ENCODE data around the gene DLGAP1.

Gene DLGAP1

GRCh38 chr18:3910512-3910911, 544.6 kb downstream of the DLGAP1 start:
- Mint-ChIP-seq H3K36me3 (ENCODE audit: low read depth) (no peaks in the 10 kb centered on the region), H3K27me3 (peaks cover 2% of the 10 kb centered on the region), H3K4me1 (ENCODE audit: low read depth) (peaks cover 5% of the 10 kb centered on the region), H3K9me3 (no peaks in the 10 kb centered on the region), H3K4me3 (no peak overlapping the region), H3K27ac (no peak overlapping the region)
- intact Hi-C loops (cut with micrococcal nuclease), result no loop called here

DNA sequence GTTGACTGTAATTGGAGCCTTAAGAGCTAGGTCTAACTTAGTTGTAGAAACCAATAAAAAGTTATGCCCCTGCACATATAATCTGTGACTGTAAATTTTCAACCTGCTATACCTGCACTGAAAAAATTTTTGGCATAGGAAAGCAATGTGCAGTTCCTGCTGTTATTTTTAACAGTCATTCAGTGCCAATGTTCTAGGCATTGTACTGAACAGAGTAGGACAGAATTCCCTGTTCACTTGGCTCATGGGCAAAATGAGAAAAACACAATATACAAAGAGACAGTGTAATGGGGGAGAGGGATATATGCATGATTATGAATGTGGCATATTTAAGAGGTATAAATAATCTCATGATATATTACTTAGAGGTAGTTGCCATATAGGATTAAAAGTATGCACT, 547.2 kb downstream of the DLGAP1 start:
- Mint-ChIP-seq H3K36me3 (ENCODE audit: low read depth) (no peaks in the 10 kb centered on the region), H3K4me3 (no peak overlapping the region), H3K27me3 (peaks cover 3% of the 10 kb centered on the region), H3K4me1 (ENCODE audit: low read depth) (peaks cover 5% of the 10 kb centered on the region), H3K9me3 (no peaks in the 10 kb centered on the region), H3K27ac (no peak overlapping the region)
- intact Hi-C loops (cut with micrococcal nuclease), result no loop called here

DNA sequence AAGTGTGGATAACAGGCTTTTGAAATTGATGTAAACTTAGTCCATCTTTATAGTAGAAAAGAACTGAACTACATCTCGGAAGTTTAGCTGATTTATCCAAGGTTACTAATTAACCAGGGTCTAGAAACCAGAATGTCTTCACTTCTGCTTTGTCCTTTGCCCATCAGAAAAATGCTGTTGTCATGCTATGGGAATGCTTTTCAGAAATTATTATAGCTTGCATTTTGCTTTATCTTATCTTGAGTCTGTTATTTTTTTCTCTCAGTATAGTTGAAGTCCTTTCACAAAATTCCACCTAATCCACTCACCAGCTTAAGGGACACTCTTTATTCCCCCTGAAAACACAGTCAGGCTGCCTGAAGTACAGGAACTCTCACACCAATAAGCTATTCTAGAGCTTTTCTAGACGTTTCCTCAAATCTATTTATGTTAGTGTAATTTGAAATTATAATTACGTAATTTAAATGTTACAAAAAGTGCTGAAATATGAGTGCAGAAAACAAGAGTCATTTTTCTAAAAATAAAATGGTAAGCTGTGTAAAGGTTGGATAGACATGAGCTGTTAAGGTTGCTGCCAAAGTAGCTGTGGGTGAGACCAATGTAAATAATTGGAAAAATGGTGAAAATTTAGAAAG, 548.9 kb downstream of the DLGAP1 start:
- H3K4me1 Mint-ChIP-seq (ENCODE audit: low read depth), result peaks cover under 1% of the 10 kb centered on the region
- H3K27me3 Mint-ChIP-seq, result peaks cover 5% of the 10 kb centered on the region
- H3K9me3 Mint-ChIP-seq, result no peaks in the 10 kb centered on the region
- intact Hi-C loops (cut with micrococcal nuclease), result no loop called here
- no peak overlapping the region for H3K27ac Mint-ChIP-seq
- H3K4me3 Mint-ChIP-seq, result no peak overlapping the region
- no peaks in the 10 kb centered on the region for H3K36me3 Mint-ChIP-seq (ENCODE audit: low read depth)

DNA sequence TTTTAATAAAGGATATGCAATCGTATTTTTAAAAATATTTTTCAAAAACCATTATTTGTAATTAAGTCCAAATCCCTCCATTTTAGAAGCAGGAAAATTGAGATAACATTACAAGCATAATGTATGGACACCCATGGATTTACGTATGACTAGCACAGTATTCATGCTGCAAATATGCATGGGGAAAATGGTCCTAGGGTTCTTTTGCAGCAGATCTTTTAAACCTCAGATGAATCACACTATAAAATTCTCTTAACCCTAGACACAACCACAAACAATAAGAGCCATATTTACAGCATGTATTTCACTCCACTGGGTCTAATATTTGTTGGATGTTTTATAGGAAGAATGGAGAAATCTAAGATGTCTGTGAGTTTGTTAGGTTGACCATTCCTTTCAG, 551.8 kb downstream of the DLGAP1 start:
- no peaks in the 10 kb centered on the region for H3K36me3 Mint-ChIP-seq (ENCODE audit: low read depth)
- H3K27ac Mint-ChIP-seq, result no peak overlapping the region
- H3K4me1 Mint-ChIP-seq (ENCODE audit: low read depth), result no peaks in the 10 kb centered on the region
- no peak overlapping the region for H3K4me3 Mint-ChIP-seq
- intact Hi-C loops (cut with micrococcal nuclease), result no loop called here
- peaks cover 18% of the 10 kb centered on the region for H3K27me3 Mint-ChIP-seq
- H3K9me3 Mint-ChIP-seq, result no peaks in the 10 kb centered on the region

DNA sequence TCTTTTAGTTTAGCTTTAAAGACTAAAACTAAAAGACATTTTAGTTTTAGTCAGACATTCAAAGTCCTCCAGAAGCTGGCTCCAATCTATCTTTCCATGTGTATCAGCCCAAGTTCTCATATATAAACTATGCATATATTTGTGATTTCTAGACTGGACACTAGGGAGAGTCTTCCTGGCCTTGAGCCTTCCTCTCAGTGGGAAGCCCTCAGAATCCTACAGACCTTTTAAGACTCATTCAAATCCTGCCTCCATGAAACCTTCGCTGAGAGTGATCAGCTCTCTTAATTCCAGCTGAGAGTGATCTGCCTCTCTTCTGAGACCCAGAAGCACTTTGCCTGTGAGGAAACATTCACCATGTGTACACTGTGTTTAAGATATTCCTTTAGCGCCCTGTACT, 552.4 kb downstream of the DLGAP1 start:
- Mint-ChIP-seq H3K4me3 (no peak overlapping the region), H3K27ac (no peak overlapping the region), H3K27me3 (peaks cover 18% of the 10 kb centered on the region), H3K36me3 (ENCODE audit: low read depth) (no peaks in the 10 kb centered on the region), H3K9me3 (no peaks in the 10 kb centered on the region), H3K4me1 (ENCODE audit: low read depth) (no peaks in the 10 kb centered on the region)
- intact Hi-C loops (cut with micrococcal nuclease), result no loop called here

- intact Hi-C loops (cut with micrococcal nuclease), result no loop called here
- Mint-ChIP-seq H3K9me3 (no peaks in the 10 kb centered on the region), H3K27me3 (peaks cover 16% of the 10 kb centered on the region), H3K4me3 (no peak overlapping the region), H3K4me1 (ENCODE audit: low read depth) (no peaks in the 10 kb centered on the region), H3K27ac (no peak overlapping the region), H3K36me3 (ENCODE audit: low read depth) (no peaks in the 10 kb centered on the region)
Measured at GRCh38 chr18:3901811-3902210, 553.3 kb downstream of the DLGAP1 start.

- H3K4me1 Mint-ChIP-seq (ENCODE audit: low read depth), result no peaks in the 10 kb centered on the region
- no peak overlapping the region for H3K4me3 Mint-ChIP-seq
- intact Hi-C loops (cut with micrococcal nuclease), result no loop called here
- H3K9me3 Mint-ChIP-seq, result no peaks in the 10 kb centered on the region
- no peaks in the 10 kb centered on the region for H3K36me3 Mint-ChIP-seq (ENCODE audit: low read depth)
- peaks cover 16% of the 10 kb centered on the region for H3K27me3 Mint-ChIP-seq
- H3K27ac Mint-ChIP-seq, result no peak overlapping the region
Measured at GRCh38 chr18:3901042-3901441, 554.1 kb downstream of the DLGAP1 start.

- intact Hi-C loops (cut with micrococcal nuclease), result no loop called here
- no peak overlapping the region for H3K27ac Mint-ChIP-seq
- no peak overlapping the region for H3K4me3 Mint-ChIP-seq
- no peaks in the 10 kb centered on the region for H3K9me3 Mint-ChIP-seq
- H3K36me3 Mint-ChIP-seq (ENCODE audit: low read depth), result no peaks in the 10 kb centered on the region
- peaks cover 16% of the 10 kb centered on the region for H3K27me3 Mint-ChIP-seq
- no peaks in the 10 kb centered on the region for H3K4me1 Mint-ChIP-seq (ENCODE audit: low read depth)
Measured at GRCh38 chr18:3900327-3900726, 554.8 kb downstream of the DLGAP1 start.

GRCh38 chr18:3898861-3899613, 556.1 kb downstream of the DLGAP1 start:
- Mint-ChIP-seq H3K27ac (no peak overlapping the region), H3K9me3 (no peaks in the 10 kb centered on the region), H3K27me3 (peaks cover 15% of the 10 kb centered on the region), H3K4me1 (ENCODE audit: low read depth) (no peaks in the 10 kb centered on the region), H3K4me3 (no peak overlapping the region), H3K36me3 (ENCODE audit: low read depth) (no peaks in the 10 kb centered on the region)
- intact Hi-C loops (cut with micrococcal nuclease), result no loop called here

- no peaks in the 10 kb centered on the region for H3K27me3 Mint-ChIP-seq
- no peaks in the 10 kb centered on the region for H3K36me3 Mint-ChIP-seq (ENCODE audit: low read depth)
- H3K27ac Mint-ChIP-seq, result no peak overlapping the region
- no peak overlapping the region for H3K4me3 Mint-ChIP-seq
- intact Hi-C loops (cut with micrococcal nuclease), result no loop called here
- H3K4me1 Mint-ChIP-seq (ENCODE audit: low read depth), result peaks cover 12% of the 10 kb centered on the region
- no peaks in the 10 kb centered on the region for H3K9me3 Mint-ChIP-seq
Measured at GRCh38 chr18:3892152-3892551, 563.0 kb downstream of the DLGAP1 start.

DNA sequence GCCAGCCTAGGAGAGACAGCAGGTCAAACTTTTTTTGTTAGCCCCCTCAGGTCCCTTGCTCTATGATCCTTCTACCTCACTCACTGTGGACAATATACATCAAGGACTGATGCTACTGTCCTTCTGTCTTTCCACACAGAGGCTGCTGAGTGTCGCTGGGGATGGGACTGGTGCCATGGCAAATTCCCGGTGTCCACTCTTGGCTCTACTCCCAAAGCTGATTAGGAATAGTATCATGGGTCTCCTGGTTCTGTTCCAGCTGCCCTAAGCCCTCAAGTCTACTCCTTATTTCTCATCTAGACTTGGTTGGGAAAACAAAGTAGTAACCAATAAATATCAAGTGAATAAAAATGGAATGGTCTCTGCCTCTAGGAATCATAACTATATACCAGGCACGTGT, 563.9 kb downstream of the DLGAP1 start:
- Mint-ChIP-seq H3K9me3 (no peaks in the 10 kb centered on the region), H3K27me3 (no peaks in the 10 kb centered on the region), H3K4me1 (ENCODE audit: low read depth) (peaks cover 21% of the 10 kb centered on the region), H3K4me3 (no peak overlapping the region), H3K27ac (no peak overlapping the region), H3K36me3 (ENCODE audit: low read depth) (peaks cover 5% of the 10 kb centered on the region)
- intact Hi-C loops (cut with micrococcal nuclease), result no loop called here

- no peaks in the 10 kb centered on the region for H3K27me3 Mint-ChIP-seq
- H3K4me3 Mint-ChIP-seq, result no peak overlapping the region
- H3K36me3 Mint-ChIP-seq (ENCODE audit: low read depth), result peaks cover 6% of the 10 kb centered on the region
- peaks cover 21% of the 10 kb centered on the region for H3K4me1 Mint-ChIP-seq (ENCODE audit: low read depth)
- H3K27ac Mint-ChIP-seq, result no peak overlapping the region
- H3K9me3 Mint-ChIP-seq, result no peaks in the 10 kb centered on the region
- intact Hi-C loops (cut with micrococcal nuclease), result no loop called here
Measured at GRCh38 chr18:3889803-3890202, 565.3 kb downstream of the DLGAP1 start.

- Mint-ChIP-seq H3K4me1 (ENCODE audit: low read depth) (peaks cover 21% of the 10 kb centered on the region), H3K4me3 (no peak overlapping the region), H3K9me3 (no peaks in the 10 kb centered on the region), H3K27me3 (no peaks in the 10 kb centered on the region), H3K36me3 (ENCODE audit: low read depth) (peaks cover 6% of the 10 kb centered on the region), H3K27ac (no peak overlapping the region)
- intact Hi-C loops (cut with micrococcal nuclease), result no loop called here
Measured at GRCh38 chr18:3889121-3889520, 566.0 kb downstream of the DLGAP1 start.

- H3K4me3 Mint-ChIP-seq, result no peak overlapping the region
- H3K27ac Mint-ChIP-seq, result no peak overlapping the region
- no peaks in the 10 kb centered on the region for H3K27me3 Mint-ChIP-seq
- H3K9me3 Mint-ChIP-seq, result no peaks in the 10 kb centered on the region
- peaks cover 21% of the 10 kb centered on the region for H3K4me1 Mint-ChIP-seq (ENCODE audit: low read depth)
- intact Hi-C loops (cut with micrococcal nuclease), result no loop called here
- H3K36me3 Mint-ChIP-seq (ENCODE audit: low read depth), result peaks cover 6% of the 10 kb centered on the region
Measured at GRCh38 chr18:3886575-3887322, 568.4 kb downstream of the DLGAP1 start.

All from dendritic cell treated with granulocyte-macrophage colony-stimulating factor and Interleukin-4, amounts not matched to agents 40 ng/mL and 50 ng/mL, for 4 days (primary cell).